BLaER1 (cell line): Measurements from ENCODE around the gene LRCH4.

Experiments used
- H3K27ac ChIP-seq: shearing (Covaris generic); formaldehyde crosslinking; 2 replicates; pipeline ENCODE4 v1.8.1; 2022
- H3K27me3 ChIP-seq: shearing (Covaris generic); formaldehyde crosslinking; 2 replicates; pipeline ENCODE4 v1.8.1; 2022
- H3K36me3 ChIP-seq: shearing (Covaris generic); formaldehyde crosslinking; 2 replicates; pipeline ENCODE4 v1.8.1; 2022
- H3K4me1 ChIP-seq: shearing (Covaris generic); formaldehyde crosslinking; 2 replicates; pipeline ENCODE4 v1.8.1; 2022
- H3K4me2 ChIP-seq: shearing (Covaris generic); formaldehyde crosslinking; 2 replicates; pipeline ENCODE4 v1.8.1; 2022
- H3K4me3 ChIP-seq: shearing (Covaris generic); formaldehyde crosslinking; 2 replicates; pipeline ENCODE4 v1.8.1; 2022
- H3K9ac ChIP-seq: shearing (Covaris generic); formaldehyde crosslinking; 2 replicates; pipeline ENCODE4 v1.8.1; 2022
- H3K9me3 ChIP-seq: shearing (Covaris generic); formaldehyde crosslinking; 2 replicates; pipeline ENCODE4 v1.8.1; 2022
- H4K20me1 ChIP-seq: shearing (Covaris generic); formaldehyde crosslinking; 2 replicates; pipeline ENCODE4 v1.8.1; 2022
- Cebpa-rat ChIP-seq: shearing (Covaris generic); IDR thresholded peaks from 2 replicates; pipeline ENCODE4 v1.8.1; 2022

LRCH4 gene

DNA sequence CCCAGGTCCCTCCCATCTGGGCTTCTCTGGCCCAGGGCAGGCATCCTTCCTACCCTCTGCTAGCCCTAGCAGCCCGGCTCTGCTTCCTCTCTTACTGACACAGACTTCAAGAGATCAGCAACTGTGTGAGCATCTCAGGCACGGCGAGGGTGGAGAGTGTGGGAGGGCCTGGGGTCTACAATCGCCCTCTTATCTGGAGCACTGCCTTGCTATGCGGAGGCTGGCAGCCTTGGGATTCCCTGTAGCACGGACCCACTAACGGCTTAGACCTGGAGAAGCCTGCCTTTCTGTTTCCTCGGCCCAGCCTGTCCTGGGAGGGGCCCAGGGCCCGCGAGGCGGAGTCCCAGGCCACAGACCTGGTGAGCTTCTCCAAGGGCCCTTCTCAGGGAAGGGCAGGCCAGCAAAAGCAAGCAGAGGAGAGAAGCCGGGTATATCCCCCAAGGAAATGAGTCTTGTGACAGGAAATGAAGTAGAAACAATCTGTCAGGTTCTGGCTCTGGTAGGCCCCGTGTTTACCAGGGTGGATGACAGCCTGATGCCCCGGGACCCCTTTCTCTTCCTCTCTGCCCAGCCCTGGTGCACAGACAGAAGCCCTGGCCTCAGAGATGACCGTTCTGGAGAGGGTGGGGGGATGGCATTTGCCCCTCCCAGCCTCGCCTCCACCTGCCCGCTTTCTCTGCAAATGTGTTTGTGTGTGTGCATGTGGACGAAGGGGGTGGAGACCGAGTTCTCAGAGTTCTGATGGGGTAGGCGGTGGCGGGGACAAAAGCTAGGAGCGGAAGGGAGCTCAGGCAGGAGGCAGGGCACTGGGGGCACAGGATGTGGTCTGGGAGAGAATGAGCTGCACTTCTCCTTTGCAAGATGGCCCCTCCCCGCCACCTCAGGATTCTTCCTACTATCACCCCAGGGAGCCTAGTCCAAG, 2.5 kb downstream of the LRCH4 start:
- no peak for TF ChIP-seq Cebpa-rat
- Histone ChIP-seq H3K27me3 (no peaks in the 10 kb centered on the region), H3K4me1 (peaks cover 45% of the 10 kb centered on the region), H3K27ac (peak overlapping the region; percentile 91), H3K36me3 (peaks cover 41% of the 10 kb centered on the region), H3K9ac (peak overlapping the region; percentile 97), H4K20me1 (peaks cover 55% of the 10 kb centered on the region), H3K4me3 (peak overlapping the region; percentile 98), H3K4me2 (peak overlapping the region; percentile 89), H3K9me3 (no peaks in the 10 kb centered on the region)

DNA sequence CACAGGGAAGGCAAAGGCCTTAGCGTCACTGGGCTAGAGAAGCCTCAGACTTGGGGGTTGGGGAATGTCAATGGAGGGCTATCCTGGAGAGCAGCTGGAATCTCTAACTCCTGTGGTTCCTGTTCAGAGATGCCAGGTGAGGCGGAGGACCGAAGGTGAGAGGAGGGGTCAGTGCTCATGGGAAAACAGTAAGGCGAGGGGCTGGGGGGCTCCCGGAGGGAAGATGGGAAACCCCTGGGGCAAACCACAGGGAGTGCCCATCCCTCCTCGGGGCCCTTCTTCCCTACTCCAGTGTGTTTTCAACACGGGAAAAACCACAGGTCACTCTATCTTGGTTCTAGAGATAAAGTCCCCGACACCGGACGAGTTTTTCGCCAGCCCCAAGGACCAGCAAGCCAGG, 3.3 kb downstream of the LRCH4 start:
- H3K4me1 ChIP-seq = peaks cover 44% of the 10 kb centered on the region
- H4K20me1 ChIP-seq = peaks cover 61% of the 10 kb centered on the region
- H3K27ac ChIP-seq = peak overlapping the region; percentile 91
- H3K4me3 ChIP-seq = peak overlapping the region; percentile 98
- peak overlapping the region; percentile 97 for H3K9ac ChIP-seq
- H3K4me2 ChIP-seq = peak overlapping the region; percentile 89
- H3K9me3 ChIP-seq = no peaks in the 10 kb centered on the region
- no peak for TF ChIP-seq Cebpa-rat
- no peaks in the 10 kb centered on the region for H3K27me3 ChIP-seq
- H3K36me3 ChIP-seq = peaks cover 49% of the 10 kb centered on the region

DNA sequence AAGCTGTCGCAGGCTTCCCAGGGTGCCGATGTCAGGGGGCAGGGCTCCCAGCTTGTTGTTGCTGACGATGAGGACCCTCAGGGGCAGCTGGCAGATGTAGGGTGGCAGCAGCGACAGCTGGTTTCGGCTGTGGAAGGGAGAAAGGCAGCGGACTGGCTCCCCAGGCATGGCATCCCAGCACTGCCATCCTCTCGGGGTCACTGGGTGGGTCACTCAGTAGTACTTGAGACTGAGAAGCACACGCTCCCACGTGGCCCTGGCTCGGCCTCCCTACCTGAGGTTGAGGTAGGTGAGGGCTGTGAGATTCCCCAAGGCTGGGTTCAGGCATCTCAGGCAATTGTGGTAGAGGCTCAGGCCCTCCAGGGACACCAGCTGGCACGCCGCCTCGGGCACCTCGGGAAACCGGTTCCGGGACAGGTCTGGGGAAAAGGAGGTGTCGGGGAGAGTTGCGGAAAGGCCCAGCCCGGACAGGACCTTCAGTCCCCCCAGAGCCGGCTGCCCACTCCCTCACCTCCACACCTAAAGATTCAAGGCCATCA, 3.8 kb downstream of the LRCH4 start:
- no peak for TF ChIP-seq Cebpa-rat
- peaks cover 38% of the 10 kb centered on the region for H3K4me1 ChIP-seq
- H3K36me3 ChIP-seq = peaks cover 54% of the 10 kb centered on the region
- peak overlapping the region; percentile 89 for H3K4me2 ChIP-seq
- no peaks in the 10 kb centered on the region for H3K9me3 ChIP-seq
- H3K4me3 ChIP-seq = peak overlapping the region; percentile 98
- peak overlapping the region; percentile 97 for H3K9ac ChIP-seq
- peaks cover 66% of the 10 kb centered on the region for H4K20me1 ChIP-seq
- peak overlapping the region; percentile 91 for H3K27ac ChIP-seq
- no peaks in the 10 kb centered on the region for H3K27me3 ChIP-seq

DNA sequence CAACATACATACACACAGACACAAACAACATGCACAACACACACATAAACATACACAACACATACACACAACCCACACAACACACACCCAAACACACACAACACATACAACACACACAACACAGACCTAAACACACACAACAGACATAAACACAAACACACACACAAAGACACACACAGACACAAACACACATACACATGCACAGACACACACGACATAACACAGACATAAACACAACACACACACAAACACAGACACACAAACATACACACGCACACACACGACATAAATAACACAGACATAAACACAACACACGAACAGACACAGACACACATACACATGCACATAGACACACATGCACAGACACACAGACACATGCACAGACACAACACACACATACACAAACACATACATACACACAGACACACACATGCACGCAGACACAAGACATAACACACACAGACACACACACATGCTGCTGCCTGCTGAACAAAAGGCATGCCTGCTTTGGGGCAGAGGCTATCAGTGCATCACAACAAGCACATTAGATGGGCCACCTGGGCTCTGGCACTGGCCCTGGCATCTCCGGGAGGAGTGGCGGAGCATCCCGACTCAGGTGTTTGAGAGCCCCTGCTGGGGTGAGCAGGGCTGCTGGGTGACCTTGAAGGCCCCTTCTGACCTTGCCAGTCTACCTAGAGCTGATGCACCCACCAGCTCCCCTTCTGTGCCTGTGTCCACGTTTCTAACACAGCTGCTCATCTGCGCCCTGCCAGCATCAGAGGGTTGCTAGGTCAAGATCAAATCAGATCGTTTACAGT, 5.3 kb downstream of the LRCH4 start:
- Histone ChIP-seq H3K36me3 (peaks cover 69% of the 10 kb centered on the region), H3K27ac (no peak overlapping the region), H3K9ac (no peak overlapping the region), H3K9me3 (no peaks in the 10 kb centered on the region), H3K4me1 (peaks cover 35% of the 10 kb centered on the region), H3K27me3 (no peaks in the 10 kb centered on the region), H4K20me1 (peaks cover 71% of the 10 kb centered on the region), H3K4me2 (no peak overlapping the region), H3K4me3 (no peak overlapping the region)
- no peak for TF ChIP-seq Cebpa-rat

DNA sequence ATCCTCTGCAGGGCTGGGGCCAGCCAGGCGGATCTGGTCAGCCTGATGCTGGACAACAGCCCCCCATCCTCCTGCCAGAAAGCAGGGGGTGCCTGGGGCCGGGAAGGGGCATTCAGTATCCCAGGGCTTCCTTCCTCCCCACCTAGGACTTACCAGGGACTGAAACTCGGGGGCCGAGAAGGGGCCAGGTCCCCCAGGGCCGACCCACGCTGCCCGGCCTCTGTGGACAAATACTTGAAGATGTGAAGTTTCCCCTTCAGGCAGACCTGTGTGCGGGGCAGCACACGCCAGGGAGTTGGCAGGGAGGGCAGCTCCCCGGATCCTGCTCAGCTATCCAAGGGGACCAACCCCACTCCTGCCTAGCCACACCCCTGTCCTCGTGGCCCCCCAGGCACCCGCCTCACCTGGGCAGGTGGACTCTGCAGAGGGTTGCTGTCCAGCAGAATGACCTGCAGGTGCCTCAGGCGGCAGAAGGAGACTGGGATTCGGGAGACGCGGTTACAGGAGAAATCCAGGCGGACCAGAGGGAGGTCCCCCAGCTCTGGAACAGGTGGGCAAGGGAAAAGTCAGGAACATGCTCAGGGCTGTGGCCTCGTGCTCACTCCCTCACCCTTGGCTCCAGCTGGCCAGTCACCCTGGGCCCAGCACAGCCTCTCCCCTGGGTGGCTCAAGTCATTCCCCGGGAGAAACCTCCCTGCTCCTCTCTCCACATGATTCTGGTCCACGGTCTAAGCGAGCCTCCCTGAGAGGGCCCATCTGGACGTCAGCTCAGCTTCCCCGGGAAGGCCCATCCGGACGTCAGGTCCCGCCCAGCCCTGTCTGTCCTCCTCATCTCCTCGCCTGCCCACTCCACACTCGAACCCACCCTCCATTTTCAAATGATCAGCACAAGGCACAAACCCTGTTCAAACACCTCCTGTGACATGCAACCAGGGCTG, 7.4 kb downstream of the LRCH4 start:
- no peaks in the 10 kb centered on the region for H3K27me3 ChIP-seq
- no peak overlapping the region for H3K27ac ChIP-seq
- H4K20me1 ChIP-seq = peaks cover 67% of the 10 kb centered on the region
- no peak overlapping the region for H3K4me2 ChIP-seq
- peaks cover 90% of the 10 kb centered on the region for H3K36me3 ChIP-seq
- no peak overlapping the region for H3K4me3 ChIP-seq
- no peak overlapping the region for H3K9ac ChIP-seq
- no peaks in the 10 kb centered on the region for H3K9me3 ChIP-seq
- H3K4me1 ChIP-seq = peaks cover 28% of the 10 kb centered on the region
- TF ChIP-seq Cebpa-rat = no peak

GRCh38 chr7:100577507-100577906, 8.4 kb downstream of the LRCH4 start:
- Histone ChIP-seq H3K4me1 (peaks cover 22% of the 10 kb centered on the region), H3K9me3 (no peaks in the 10 kb centered on the region), H3K27me3 (no peaks in the 10 kb centered on the region), H3K36me3 (peaks cover 100% of the 10 kb centered on the region), H3K27ac (no peak overlapping the region), H4K20me1 (peaks cover 67% of the 10 kb centered on the region), H3K4me3 (no peak overlapping the region), H3K9ac (no peak overlapping the region), H3K4me2 (no peak overlapping the region)
- no peak for TF ChIP-seq Cebpa-rat

DNA sequence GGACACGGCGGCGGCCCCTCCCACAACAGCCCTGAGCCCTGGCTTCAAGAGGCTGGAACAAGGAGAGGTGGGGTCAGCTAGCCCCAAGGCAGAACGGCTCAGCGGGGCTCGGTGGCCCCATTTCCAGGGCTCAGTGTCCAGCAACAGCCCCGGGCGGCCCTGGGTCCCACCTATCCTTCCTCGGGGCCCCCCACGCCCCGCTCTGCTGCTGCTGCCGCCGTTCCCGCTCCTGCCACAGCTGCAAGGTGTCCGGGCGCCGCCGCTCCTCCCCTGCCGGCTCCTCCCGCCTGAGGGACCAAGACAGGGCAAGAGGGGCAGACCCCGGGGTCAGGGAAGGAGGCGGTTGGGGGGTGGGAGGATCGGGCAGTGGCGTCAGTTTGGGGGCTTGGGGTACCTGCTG, 8.8 kb downstream of the LRCH4 start:
- Histone ChIP-seq H3K27me3 (no peaks in the 10 kb centered on the region), H3K9ac (no peak overlapping the region), H4K20me1 (peaks cover 67% of the 10 kb centered on the region), H3K4me3 (no peak overlapping the region), H3K27ac (no peak overlapping the region), H3K36me3 (peaks cover 99% of the 10 kb centered on the region), H3K4me1 (peaks cover 22% of the 10 kb centered on the region), H3K9me3 (no peaks in the 10 kb centered on the region), H3K4me2 (no peak overlapping the region)
- TF ChIP-seq Cebpa-rat = no peak

- Histone ChIP-seq H3K4me3 (no peak overlapping the region), H3K4me2 (no peak overlapping the region), H3K4me1 (peaks cover 22% of the 10 kb centered on the region), H3K36me3 (peaks cover 98% of the 10 kb centered on the region), H3K27ac (no peak overlapping the region), H4K20me1 (peaks cover 67% of the 10 kb centered on the region), H3K9me3 (no peaks in the 10 kb centered on the region), H3K27me3 (no peaks in the 10 kb centered on the region), H3K9ac (no peak overlapping the region)
- TF ChIP-seq Cebpa-rat = no peak
Observed at GRCh38 chr7:100576384-100576993, 9.4 kb downstream of the LRCH4 start.
